ENCODE data around the gene KIAA1614. TPM values are rescaled to one million over a fixed set of nuclear protein-coding genes. Genes with fewer than 3 reads are reported as not detected.

KIAA1614 gene
- total and polyA plus RNA-seq, 10 of the 15 experiments (the other 5 are each of a cell fraction or from before 2014, with no cell fraction given), result 0.03 to 1.0 (median 0.26) TPM; not detected in 1

GRCh38 chr1:180925471-180926051, 12.9 kb downstream of the KIAA1614 start (continued):
- TF ChIP-seq ZNF384 (IDR thresholded peaks at IDR 0.05; ENCODE audit: borderline replicate concordance, low read depth, low read length), result no peak
- TF ChIP-seq SIX5 (IDR thresholded peaks at IDR 0.05; ENCODE audit: low read depth, low read length, severe bottlenecking), result no peak
- TF ChIP-seq NKRF (conservative IDR thresholded peaks at IDR 0.05), result no peak
- TF ChIP-seq BRCA1 (IDR thresholded peaks at IDR 0.05; ENCODE audit: low read depth, low read length), result no peak

- no peak for TF ChIP-seq IRF4 (IDR thresholded peaks at IDR 0.05; ENCODE audit: low read depth, low read length)
- TF ChIP-seq KAT2A (conservative IDR thresholded peaks at IDR 0.05; ENCODE audit: control insufficient read depth, low read depth, low read length), result no peak
- no peak for TF ChIP-seq EP300 (IDR thresholded peaks at IDR 0.05; ENCODE audit: borderline replicate concordance in 1 of 2, control insufficient read depth in 1 of 2, low read depth in 2 of 2, low read length in 2 of 2)
- no peak for TF ChIP-seq BCLAF1 (IDR thresholded peaks at IDR 0.05)
- no peak for TF ChIP-seq NFIC (IDR thresholded peaks at IDR 0.05; ENCODE audit: low read depth, low read length)
- TF ChIP-seq TARDBP (IDR thresholded peaks at IDR 0.05; ENCODE audit: borderline replicate concordance), result no peak
- no peak for TF ChIP-seq HCFC1 (IDR thresholded peaks at IDR 0.05; ENCODE audit: low read length)
- BruUV-seq (replicated peaks), result no TSS peak
- Histone ChIP-seq H3K36me3 (ENCODE audit: control insufficient read depth in 2 of 2, insufficient read depth in 2 of 2, low read length in 1 of 2) (no peaks in the 10 kb centered on the region), H2AFZ (ENCODE audit: control insufficient read depth, low read depth, low read length) (no peak overlapping the region), H3K9ac (ENCODE audit: control insufficient read depth, insufficient read depth, low read length) (no peak overlapping the region), H3K27ac (ENCODE audit: control insufficient read depth, insufficient read depth) (no peak overlapping the region), H4K20me1 (ENCODE audit: control insufficient read depth, insufficient read depth) (no peaks in the 10 kb centered on the region), H3K79me2 (ENCODE audit: control insufficient read depth, insufficient read depth, low read length) (no peaks in the 10 kb centered on the region), H3K4me2 (ENCODE audit: control insufficient read depth, insufficient read depth) (no peak overlapping the region), H3K4me3 (no peak overlapping the region), H3K27me3 (replicated peaks in 1 of 2; ENCODE audit: control insufficient read depth in 2 of 2, insufficient read depth in 2 of 2, low read length in 1 of 2) (peaks cover 0 to 3% of the 10 kb centered on the region in 2 experiments; a peak in 1 of 4 replicates), H3K9me3 (replicated peaks; ENCODE audit: control insufficient read depth, insufficient read depth, low read length) (no peaks in the 10 kb centered on the region), H3K4me1 (ENCODE audit: control insufficient read depth, insufficient read depth, low read length) (peaks cover 5% of the 10 kb centered on the region; the same call in 1 of the 2 replicates)
- RAD21 ChIA-PET (ENCODE audit: unreplicated experiment), result interaction anchor here (0.8 to 16.7 kb wide), 2 partner anchors 42 to 92 kb away, joined by 3 to 215 read pairs; no protein-coding TSS in a partner anchor
- intact Hi-C loops (cut with micrococcal nuclease; ENCODE audit: unreplicated experiment), result no loop called here
- FAIRE-seq, result no peak
- 43% methylated on average over 13 of the region's 14 CpGs for WGBS (ENCODE audit: insufficient coverage, insufficient replicate concordance, low lambda C conversion rate, missing lambda C conversion rate)
- peak; percentile 32 for ATAC-seq
- in situ Hi-C loops (cut with MboI), result no loop called here
- no peak for DNase-seq (ENCODE audit: low read depth, low spot score)
- SMC1A ChIA-PET (ENCODE audit: uncharacterized antibody, unreplicated experiment), result interaction anchor here (0.8 to 19.3 kb wide), 4 partner anchors 14 to 227 kb away, joined by 3 to 304 read pairs (median 3); partner anchors contain the start of gene KIAA1614
- POLR2A ChIA-PET, result interaction anchor here (0.6 to 0.9 kb wide), 2 partner anchors 15 to 17 kb away, joined by 3 to 4 read pairs; no protein-coding TSS in a partner anchor
- CTCF ChIA-PET, result interaction anchor here (0.6 to 19.8 kb wide), 5 partner anchors 14 to 566 kb away, joined by 3 to 344 read pairs (median 3); partner anchors contain the start of gene KIAA1614
Measured at GRCh38 chr1:180926164-180926981, 13.7 kb downstream of the KIAA1614 start.

All from GM12878 (cell line).